Mucosa of descending colon (tissue), 3 donors: ENCODE data around the gene KCTD6. TPM values are rescaled to one million over a fixed set of nuclear protein-coding genes. Genes with fewer than 3 reads are reported as not detected.
A peak's percentile ranks its signal among the peaks of the same experiment; 100 is the strongest.

Experiments used
- ATAC-seq: fragments of 200-7000 bp; cut with Tn5 transposase; one replicate; pipeline ENCODE4 v1.9.1; 2020; ENCODE audit warnings: mild to moderate bottlenecking, moderate library complexity
- DNase-seq, 3 donors: peaks; one replicate each; pipeline ENCODE4 v3.0.0-alpha.2; 2020
- H3K36me3 ChIP-seq: fragments of 200-600 bp; one replicate; pipeline ENCODE4 v1.8.0; 2021; ENCODE audit warnings: low read depth, mild to moderate bottlenecking
- H3K4me1 ChIP-seq: fragments of 200-600 bp; one replicate; pipeline ENCODE4 v1.8.0; 2021; ENCODE audit warnings: low read depth, mild to moderate bottlenecking
- H3K4me3 ChIP-seq: fragments of 200-600 bp; one replicate; pipeline ENCODE4 v1.8.0; 2021; ENCODE audit warnings: mild to moderate bottlenecking
- H3K9me3 ChIP-seq: fragments of 200-600 bp; one replicate; pipeline ENCODE4 v1.8.0; 2021; ENCODE audit warnings: mild to moderate bottlenecking
- intact Hi-C, 2 donors: fragments of 100-400 bp; cut with DNase I in 1 of 2; cut with micrococcal nuclease in 1 of 2; formaldehyde crosslinking; loops; one replicate each; pipeline versions ENCODE4 v1.11.0 to v1.11.1; 2022; cut with DNase I, micrococcal nuclease
- total RNA-seq, 3 donors: library from RNA; stranded (reverse); fragmentation: NEBNext Ultra II Directional in 2 of 3; extraction: Animal tissue kit (Norgen Biotek cat#: 25700) in 2 of 3; gene quantifications; one replicate each; pipeline versions ENCODE4 v1.2.1 to v1.2.4, GENCODE V29; 2021 to 2023
- TF ChIP-seq, protein P1 (sequence below): fragments of 200-600 bp; IDR thresholded peaks from one replicate; pipeline ENCODE4 v1.8.0; 2022; ENCODE audit warnings: antibody characterized with exemption, mild to moderate bottlenecking
- donor health status: DM: no; HTN: no; CAD: no; lungs with moderate emphysema.
- donor health status: DM: no; HTN: no; CAD: no.
- donor health status: DM: no; HTN: yes; CAD: no.

KCTD6 gene
- total RNA-seq, 3 donors from 2014 or later: 6.5 to 11.4 (median 8.7) TPM

DNA sequence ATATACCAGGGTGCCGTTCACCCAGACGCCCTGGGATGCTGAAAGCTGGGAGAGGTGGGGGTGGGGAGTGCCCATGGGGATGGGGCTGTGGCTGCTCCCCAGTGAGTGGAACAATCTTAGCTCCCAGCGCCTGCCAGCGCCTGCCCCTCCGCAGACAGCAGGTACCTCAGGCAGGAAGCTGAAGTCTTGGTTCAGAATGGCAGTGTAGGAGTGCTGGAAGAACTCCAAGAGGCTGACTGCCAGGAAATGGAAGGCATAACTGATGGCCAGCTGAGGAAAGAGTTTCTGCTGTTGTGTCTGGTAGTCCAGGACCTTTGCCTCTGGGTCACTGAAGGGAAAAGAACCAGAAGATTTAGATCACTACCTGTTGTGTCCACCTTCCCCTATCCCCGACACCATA is 36.7 kb downstream of the KCTD6 start:
- Histone ChIP-seq H3K4me1 (peaks cover 8% of the 10 kb centered on the region), H3K36me3 (no peaks in the 10 kb centered on the region), H3K9me3 (no peaks in the 10 kb centered on the region), H3K4me3 (no peak overlapping the region)
- TF ChIP-seq, protein P1, sequence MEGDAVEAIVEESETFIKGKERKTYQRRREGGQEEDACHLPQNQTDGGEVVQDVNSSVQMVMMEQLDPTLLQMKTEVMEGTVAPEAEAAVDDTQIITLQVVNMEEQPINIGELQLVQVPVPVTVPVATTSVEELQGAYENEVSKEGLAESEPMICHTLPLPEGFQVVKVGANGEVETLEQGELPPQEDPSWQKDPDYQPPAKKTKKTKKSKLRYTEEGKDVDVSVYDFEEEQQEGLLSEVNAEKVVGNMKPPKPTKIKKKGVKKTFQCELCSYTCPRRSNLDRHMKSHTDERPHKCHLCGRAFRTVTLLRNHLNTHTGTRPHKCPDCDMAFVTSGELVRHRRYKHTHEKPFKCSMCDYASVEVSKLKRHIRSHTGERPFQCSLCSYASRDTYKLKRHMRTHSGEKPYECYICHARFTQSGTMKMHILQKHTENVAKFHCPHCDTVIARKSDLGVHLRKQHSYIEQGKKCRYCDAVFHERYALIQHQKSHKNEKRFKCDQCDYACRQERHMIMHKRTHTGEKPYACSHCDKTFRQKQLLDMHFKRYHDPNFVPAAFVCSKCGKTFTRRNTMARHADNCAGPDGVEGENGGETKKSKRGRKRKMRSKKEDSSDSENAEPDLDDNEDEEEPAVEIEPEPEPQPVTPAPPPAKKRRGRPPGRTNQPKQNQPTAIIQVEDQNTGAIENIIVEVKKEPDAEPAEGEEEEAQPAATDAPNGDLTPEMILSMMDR: no peak
- intact Hi-C loops: no loop called here
- DNase-seq (peak in 2 of 3 donors; percentile 40 to 81), ATAC-seq (peak; percentile 51)

DNA sequence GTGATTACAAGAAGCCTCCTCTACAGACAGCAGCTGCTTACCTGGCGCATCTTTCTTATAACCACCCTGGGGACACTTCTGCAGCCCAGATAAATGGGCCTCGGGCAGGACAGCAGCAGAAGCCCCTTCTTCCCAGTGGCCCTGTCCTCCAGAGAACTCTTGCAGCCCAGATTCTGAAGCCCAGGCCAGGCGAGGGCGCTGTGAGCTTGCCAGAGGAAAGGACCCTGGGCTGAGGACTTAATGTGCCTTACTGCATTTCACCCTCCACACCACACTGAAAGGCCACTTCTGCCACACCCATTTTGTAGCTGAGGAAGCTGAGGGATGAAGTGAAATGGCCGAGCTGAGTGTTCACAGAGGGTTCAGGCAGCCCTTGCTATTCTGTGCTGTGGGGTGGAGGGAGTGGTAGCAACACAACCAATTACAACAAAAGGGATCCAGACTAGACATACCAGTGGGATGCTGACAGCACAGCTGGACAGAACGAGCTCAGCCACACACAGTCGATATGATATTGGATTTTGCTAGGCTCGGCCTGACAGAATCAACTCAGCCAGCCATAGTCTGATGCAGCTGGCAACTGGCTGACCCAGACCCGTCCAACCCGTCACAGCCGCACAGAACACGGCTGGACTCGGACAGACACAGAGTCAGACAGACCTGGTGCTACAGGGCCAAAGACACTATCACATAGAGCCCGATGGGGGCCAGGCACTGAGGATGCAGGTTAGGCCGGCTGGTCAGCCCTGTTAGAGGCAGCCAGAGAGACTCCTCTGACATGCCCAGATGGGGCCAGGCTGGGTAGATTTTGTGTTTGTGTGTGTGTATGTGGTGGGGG is 37.8 kb downstream of the KCTD6 start:
- intact Hi-C loops: loop anchor here in 1 of 2 donors (10.0 kb wide), 1 partner anchor 95 kb away; the partner anchor contains the start of gene PDHB
- DNase-seq: peak in 2 of 3 donors; percentile 35 to 43
- Histone ChIP-seq H3K9me3 (no peaks in the 10 kb centered on the region), H3K4me3 (no peak overlapping the region), H3K36me3 (no peaks in the 10 kb centered on the region), H3K4me1 (peaks cover 9% of the 10 kb centered on the region)
- ATAC-seq: no peak
- TF ChIP-seq, protein P1: no peak

DNA sequence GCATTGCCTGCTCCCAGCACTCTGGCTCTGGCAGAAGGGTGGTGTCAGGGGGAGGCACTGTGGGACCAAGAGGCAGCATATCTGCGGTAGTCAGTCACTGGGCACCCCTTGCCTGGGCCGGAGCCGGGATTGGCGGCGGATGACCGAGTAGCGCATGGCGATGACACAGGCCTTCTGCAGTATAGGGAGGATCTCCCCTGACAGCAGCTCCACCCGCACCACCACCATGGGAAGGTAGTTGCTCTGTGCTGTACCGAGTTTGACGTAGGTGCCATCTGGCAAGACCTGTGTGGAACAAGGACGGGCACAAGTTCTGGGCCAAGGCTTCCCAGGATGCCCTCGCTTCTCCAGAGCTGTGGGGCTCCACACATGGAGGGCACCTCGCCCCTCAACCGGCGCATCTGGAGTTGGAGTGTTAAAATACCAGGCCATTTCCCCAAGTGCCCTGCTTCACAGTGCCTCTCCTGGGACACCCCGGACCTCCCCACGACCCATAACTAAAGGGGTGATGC is 38.5 kb downstream of the KCTD6 start:
- no peaks in the 10 kb centered on the region for H3K9me3 ChIP-seq
- H3K4me3 ChIP-seq: no peak overlapping the region
- no peak for DNase-seq
- TF ChIP-seq, protein P1: no peak
- no peak for ATAC-seq
- intact Hi-C loops: loop anchor here in 1 of 2 donors (10.0 kb wide), 1 partner anchor 96 kb away; the partner anchor contains the start of gene PDHB
- H3K36me3 ChIP-seq: no peaks in the 10 kb centered on the region
- peaks cover 16% of the 10 kb centered on the region for H3K4me1 ChIP-seq

DNA sequence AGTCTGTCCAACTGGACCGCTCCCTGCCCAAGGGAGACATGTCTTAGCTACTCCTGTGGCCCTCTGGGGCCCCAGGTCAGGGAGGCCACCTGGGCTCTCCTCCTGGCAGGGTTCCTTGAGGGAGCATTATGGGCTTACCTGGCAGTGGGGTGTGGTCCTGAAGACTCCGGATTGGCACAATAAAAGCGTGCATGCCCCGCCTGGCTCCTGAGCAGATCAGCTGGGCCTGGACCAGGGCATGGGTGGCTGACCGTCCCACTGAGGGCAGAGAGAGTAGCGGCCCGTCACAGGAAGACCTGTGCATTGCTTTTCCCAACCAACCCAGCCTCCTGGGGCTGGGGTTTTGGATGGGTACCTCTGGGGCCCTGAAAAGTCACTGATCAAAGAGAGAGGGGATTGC is 39.7 kb downstream of the KCTD6 start:
- TF ChIP-seq, protein P1: no peak
- no peak for ATAC-seq
- Histone ChIP-seq H3K9me3 (no peaks in the 10 kb centered on the region), H3K36me3 (no peaks in the 10 kb centered on the region), H3K4me3 (no peak overlapping the region), H3K4me1 (peaks cover 27% of the 10 kb centered on the region)
- intact Hi-C loops: loop anchor here in 1 of 2 donors (10.0 kb wide), 1 partner anchor 97 kb away; the partner anchor contains the start of gene PDHB
- DNase-seq: peak; percentile 43 to 59 (median 53)

DNA sequence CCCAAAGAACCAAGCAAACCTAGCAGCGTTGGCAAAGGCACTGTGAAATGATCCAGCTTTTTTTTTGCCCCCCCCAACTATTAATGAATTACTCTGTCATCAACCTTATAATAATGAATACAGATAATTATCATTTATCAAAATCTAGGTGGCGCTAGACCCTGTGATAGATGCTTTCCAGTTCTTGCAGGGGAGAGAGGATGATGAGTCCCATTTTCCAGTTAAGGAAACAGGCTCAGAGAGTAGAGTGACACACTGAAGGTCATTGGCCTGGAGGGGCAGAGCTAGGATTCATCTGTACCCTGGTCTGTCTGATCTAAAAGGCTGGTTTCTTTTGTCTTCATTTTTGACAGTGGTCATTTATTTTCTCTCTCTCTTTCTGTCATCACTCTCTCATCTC is 40.1 kb downstream of the KCTD6 start:
- Histone ChIP-seq H3K36me3 (no peaks in the 10 kb centered on the region), H3K9me3 (no peaks in the 10 kb centered on the region), H3K4me3 (no peak overlapping the region), H3K4me1 (peaks cover 31% of the 10 kb centered on the region)
- TF ChIP-seq, protein P1: no peak
- intact Hi-C loops: loop anchor here in 1 of 2 donors (10.0 kb wide), 1 partner anchor 97 kb away; the partner anchor contains the start of gene PDHB
- DNase-seq (no peak), ATAC-seq (no peak)
